ENCODE data around the gene FHIT.

The FHIT gene

GRCh38 chr3:60028233-60028632 lies 1223.0 kb downstream of the FHIT start:
- no peak for DNase-seq (ENCODE audit: low read depth in 1 of 2, low spot score in 1 of 2)

GRCh38 chr3:60027335-60027734 lies 1223.9 kb downstream of the FHIT start:
- DNase-seq (ENCODE audit: low read depth in 1 of 2, low spot score in 1 of 2) = no peak

- DNase-seq (ENCODE audit: low read depth in 1 of 2, low spot score in 1 of 2) = no peak
Measured at GRCh38 chr3:60025096-60026050, 1225.9 kb downstream of the FHIT start.

- no peak for DNase-seq (ENCODE audit: low read depth in 1 of 2, low spot score in 1 of 2)
Measured at GRCh38 chr3:60024400-60024799, 1226.9 kb downstream of the FHIT start.

- no peak for DNase-seq (ENCODE audit: low read depth in 1 of 2, low spot score in 1 of 2)
Measured at GRCh38 chr3:60023189-60023588, 1228.1 kb downstream of the FHIT start.

GRCh38 chr3:60017631-60018030 lies 1233.6 kb downstream of the FHIT start:
- DNase-seq (ENCODE audit: low read depth in 1 of 2, low spot score in 1 of 2) = peak in 1 of 2 donors; percentile 13

GRCh38 chr3:60015032-60015705 lies 1236.1 kb downstream of the FHIT start:
- DNase-seq (ENCODE audit: low read depth in 1 of 2, low spot score in 1 of 2) = no peak

- DNase-seq (ENCODE audit: low read depth in 1 of 2, low spot score in 1 of 2) = no peak
Measured at GRCh38 chr3:60013241-60013640, 1238.0 kb downstream of the FHIT start.

GRCh38 chr3:60011218-60011617 lies 1240.0 kb downstream of the FHIT start:
- DNase-seq (ENCODE audit: low read depth in 1 of 2, low spot score in 1 of 2) = no peak

- peak; percentile 6 to 10 for DNase-seq (ENCODE audit: low read depth in 1 of 2, low spot score in 1 of 2)
Measured at GRCh38 chr3:60010781-60011180, 1240.5 kb downstream of the FHIT start.

- DNase-seq (ENCODE audit: low read depth in 1 of 2, low spot score in 1 of 2) = no peak
Measured at GRCh38 chr3:60009931-60010478, 1241.2 kb downstream of the FHIT start.

GRCh38 chr3:60001369-60001768 lies 1249.9 kb downstream of the FHIT start:
- DNase-seq (ENCODE audit: low read depth in 1 of 2, low spot score in 1 of 2) = no peak

GRCh38 chr3:60000311-60001105 lies 1250.7 kb downstream of the FHIT start:
- DNase-seq (ENCODE audit: low read depth in 1 of 2, low spot score in 1 of 2) = no peak

GRCh38 chr3:59998058-59998457 lies 1253.2 kb downstream of the FHIT start:
- no peak for DNase-seq (ENCODE audit: low read depth in 1 of 2, low spot score in 1 of 2)

- DNase-seq (ENCODE audit: low read depth in 1 of 2, low spot score in 1 of 2) = no peak
Measured at GRCh38 chr3:59997583-59997982, 1253.7 kb downstream of the FHIT start.

GRCh38 chr3:59996056-59996455 lies 1255.2 kb downstream of the FHIT start:
- no peak for DNase-seq (ENCODE audit: low read depth in 1 of 2, low spot score in 1 of 2)

GRCh38 chr3:59995563-59995962 lies 1255.7 kb downstream of the FHIT start:
- no peak for DNase-seq (ENCODE audit: low read depth in 1 of 2, low spot score in 1 of 2)

- DNase-seq (ENCODE audit: low read depth in 1 of 2, low spot score in 1 of 2) = no peak
Measured at GRCh38 chr3:59994732-59995304, 1256.4 kb downstream of the FHIT start.

- DNase-seq (ENCODE audit: low read depth in 1 of 2, low spot score in 1 of 2) = no peak
Measured at GRCh38 chr3:59992578-59992977, 1258.7 kb downstream of the FHIT start.

GRCh38 chr3:59990915-59991314 lies 1260.3 kb downstream of the FHIT start:
- no peak for DNase-seq (ENCODE audit: low read depth in 1 of 2, low spot score in 1 of 2)

GRCh38 chr3:59982510-59982909 lies 1268.7 kb downstream of the FHIT start:
- no peak for DNase-seq (ENCODE audit: low read depth in 1 of 2, low spot score in 1 of 2)

All from activated T-helper 1 cell treated with anti-CD3 and anti-CD28 coated beads, Interleukin-2, amount 50 U/mL, for 16 hours (primary cell).